ENCODE data around the gene CYB5B.

CYB5B gene

DNA sequence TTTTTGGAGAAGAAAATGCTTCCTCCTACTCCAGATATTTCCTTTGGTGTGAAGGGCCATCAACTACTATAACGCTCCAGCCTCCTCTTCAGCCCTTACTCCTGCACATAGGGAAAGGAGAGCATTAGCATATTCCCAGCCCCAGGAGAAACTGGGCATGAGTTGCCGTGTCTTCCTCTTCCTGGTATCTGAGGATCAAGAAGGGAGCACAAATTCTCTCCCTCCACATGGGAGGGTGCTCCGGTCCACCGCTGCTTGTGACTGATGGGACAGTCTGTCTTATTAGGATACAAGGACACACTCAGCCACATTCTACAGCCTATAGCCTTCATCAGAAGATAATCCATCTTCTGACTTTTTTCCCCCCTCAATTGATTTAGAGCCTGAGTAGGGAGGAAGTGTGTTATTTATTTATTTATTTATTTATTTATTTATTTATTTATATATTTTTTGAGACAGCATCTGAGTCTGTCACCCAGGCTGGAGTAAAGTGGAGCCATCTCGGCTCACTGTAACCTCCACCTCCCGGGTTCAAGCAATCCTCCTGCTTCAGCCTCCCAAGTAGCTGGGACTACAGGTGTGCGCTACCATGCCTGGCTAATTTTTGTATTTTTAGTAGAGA is 16.6 kb upstream of the CYB5B start:
- Histone ChIP-seq H3K9me3 (ENCODE audit: control insufficient read depth in 1 of 2, low read length in 2 of 2) (no peaks in the 10 kb centered on the region), H3K4me1 (ENCODE audit: control insufficient read depth in 1 of 2, insufficient read depth in 2 of 2, low read length in 2 of 2) (peaks cover 18 to 22% of the 10 kb centered on the region in 2 donors), H3K27me3 (ENCODE audit: control insufficient read depth in 1 of 2, insufficient read depth in 2 of 2, low read length in 2 of 2) (no peaks in the 10 kb centered on the region), H3K27ac (ENCODE audit: low read depth, low read length) (no peak overlapping the region), H3K36me3 (ENCODE audit: control insufficient read depth in 1 of 2, insufficient read depth in 2 of 2, low read length in 2 of 2) (no peaks in the 10 kb centered on the region), H3K9ac (ENCODE audit: low read depth in 1 of 2, low read length in 2 of 2) (no peak overlapping the region), H3K4me3 (ENCODE audit: low read depth in 1 of 2, low read length in 2 of 2) (no peak overlapping the region)

DNA sequence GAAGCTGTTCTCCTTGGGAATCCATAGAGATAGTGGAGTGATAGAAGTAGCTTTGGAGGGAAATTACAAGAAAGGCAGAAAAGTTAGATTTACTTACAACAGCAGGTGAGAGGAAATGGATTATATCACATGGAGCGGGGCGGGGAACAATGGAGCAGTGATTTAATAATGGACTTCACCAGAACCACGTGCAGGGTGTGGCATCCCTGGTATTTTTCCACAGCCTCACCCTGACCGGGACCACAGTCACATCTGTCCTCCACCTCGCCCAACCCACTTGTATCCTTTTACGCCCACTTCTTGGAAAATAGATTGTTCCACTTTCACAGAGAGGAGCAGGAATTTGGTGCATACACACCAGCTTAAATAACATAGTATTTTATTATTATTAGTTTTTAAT is 15.9 kb upstream of the CYB5B start:
- Histone ChIP-seq H3K27ac (ENCODE audit: low read depth, low read length) (no peak overlapping the region), H3K36me3 (ENCODE audit: control insufficient read depth in 1 of 2, insufficient read depth in 2 of 2, low read length in 2 of 2) (no peaks in the 10 kb centered on the region), H3K4me1 (ENCODE audit: control insufficient read depth in 1 of 2, insufficient read depth in 2 of 2, low read length in 2 of 2) (peaks cover 17 to 22% of the 10 kb centered on the region in 2 donors), H3K9me3 (ENCODE audit: control insufficient read depth in 1 of 2, low read length in 2 of 2) (no peaks in the 10 kb centered on the region), H3K4me3 (ENCODE audit: low read depth in 1 of 2, low read length in 2 of 2) (no peak overlapping the region), H3K27me3 (ENCODE audit: control insufficient read depth in 1 of 2, insufficient read depth in 2 of 2, low read length in 2 of 2) (no peaks in the 10 kb centered on the region), H3K9ac (ENCODE audit: low read depth in 1 of 2, low read length in 2 of 2) (no peak overlapping the region)

DNA sequence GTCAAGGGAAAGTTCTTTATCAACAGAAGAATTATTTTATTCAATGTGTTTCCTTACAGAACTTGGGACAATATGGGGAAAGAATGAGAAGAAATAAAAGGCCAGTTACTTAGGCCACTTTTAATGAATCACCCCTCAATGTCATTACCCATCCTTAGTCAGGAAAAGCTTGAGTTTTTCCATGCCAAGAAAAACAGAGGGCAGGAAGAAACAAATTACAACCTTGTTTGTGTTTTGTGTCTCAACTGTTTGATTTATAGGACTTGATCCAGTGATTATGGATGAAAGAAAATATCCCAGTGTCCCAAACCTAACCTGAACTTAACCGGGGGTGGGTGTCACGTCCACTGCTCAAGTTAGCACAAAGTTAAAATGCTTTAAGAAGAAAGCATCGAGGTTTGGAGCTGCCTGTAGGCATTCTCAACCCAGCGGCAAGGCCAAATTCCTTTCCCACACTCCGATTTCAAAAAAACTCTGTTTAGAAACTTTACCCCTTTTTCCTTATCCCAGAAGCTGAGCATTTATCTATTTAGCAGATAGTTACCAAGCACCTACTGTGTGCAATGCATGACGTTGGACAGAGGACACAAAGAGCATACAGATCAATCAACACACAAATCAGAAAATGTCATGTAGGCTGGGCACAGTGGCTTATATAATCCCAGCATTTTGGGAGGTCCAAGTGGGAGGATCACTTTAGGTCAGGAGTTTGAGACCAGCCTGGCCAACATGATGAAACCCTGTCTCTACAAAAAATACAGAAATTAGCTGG is 14.0 kb upstream of the CYB5B start:
- H3K27ac ChIP-seq (ENCODE audit: low read depth, low read length), result no peak overlapping the region
- no peaks in the 10 kb centered on the region for H3K9me3 ChIP-seq (ENCODE audit: control insufficient read depth in 1 of 2, low read length in 2 of 2)
- H3K27me3 ChIP-seq (ENCODE audit: control insufficient read depth in 1 of 2, insufficient read depth in 2 of 2, low read length in 2 of 2), result no peaks in the 10 kb centered on the region
- H3K4me1 ChIP-seq (ENCODE audit: control insufficient read depth in 1 of 2, insufficient read depth in 2 of 2, low read length in 2 of 2), result peaks cover 7 to 12% of the 10 kb centered on the region in 2 donors
- H3K36me3 ChIP-seq (ENCODE audit: control insufficient read depth in 1 of 2, insufficient read depth in 2 of 2, low read length in 2 of 2), result no peaks in the 10 kb centered on the region
- H3K4me3 ChIP-seq (ENCODE audit: low read depth in 1 of 2, low read length in 2 of 2), result no peak overlapping the region
- no peak overlapping the region for H3K9ac ChIP-seq (ENCODE audit: low read depth in 1 of 2, low read length in 2 of 2)

DNA sequence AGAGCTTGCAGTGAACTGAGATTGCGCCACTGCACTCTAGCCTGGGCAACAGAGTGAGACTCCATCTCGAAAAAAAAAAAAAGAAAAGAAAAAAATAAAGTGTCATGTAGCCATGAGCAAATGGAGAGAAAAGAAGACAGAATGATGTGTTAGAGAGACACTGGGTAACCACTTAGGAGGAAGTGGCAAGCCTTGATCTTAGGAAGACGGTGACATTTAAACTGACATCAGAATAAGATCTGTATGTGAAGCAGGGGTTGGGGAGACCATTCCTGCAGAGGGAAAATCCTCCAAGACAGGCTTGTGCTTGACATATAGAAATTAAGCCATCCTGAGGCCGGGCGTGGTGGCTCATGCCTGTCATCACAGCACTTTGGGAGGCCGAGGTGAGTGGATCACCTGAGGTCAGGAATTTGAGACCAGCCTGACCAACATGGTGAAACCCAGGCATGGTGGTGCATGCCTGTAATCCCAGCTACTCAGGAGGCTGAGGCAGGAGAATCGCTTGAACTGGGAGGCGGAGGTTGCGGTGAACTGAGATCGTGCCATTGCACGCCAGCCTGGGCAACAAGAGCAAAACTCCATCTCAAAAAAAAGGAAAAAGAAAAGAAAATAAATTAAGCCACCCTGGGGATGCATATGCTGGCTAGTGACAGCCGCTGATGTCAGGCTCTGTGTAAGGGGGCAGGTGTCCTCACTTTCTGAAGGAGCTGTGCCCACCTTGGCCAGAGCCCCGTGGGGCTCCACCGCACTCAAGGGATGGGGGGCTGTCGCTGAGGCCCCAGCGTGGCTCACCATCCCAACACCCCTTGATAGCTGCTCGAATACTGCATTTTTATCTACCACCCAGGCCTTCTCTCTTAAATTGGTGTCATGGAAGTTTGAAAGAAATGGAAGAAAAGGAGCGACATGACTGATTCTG is 13.1 kb upstream of the CYB5B start:
- no peak overlapping the region for H3K4me3 ChIP-seq (ENCODE audit: low read depth in 1 of 2, low read length in 2 of 2)
- H3K27ac ChIP-seq (ENCODE audit: low read depth, low read length), result no peak overlapping the region
- peaks cover 0 to 8% of the 10 kb centered on the region in 2 donors for H3K4me1 ChIP-seq (ENCODE audit: control insufficient read depth in 1 of 2, insufficient read depth in 2 of 2, low read length in 2 of 2)
- no peaks in the 10 kb centered on the region for H3K36me3 ChIP-seq (ENCODE audit: control insufficient read depth in 1 of 2, insufficient read depth in 2 of 2, low read length in 2 of 2)
- no peaks in the 10 kb centered on the region for H3K9me3 ChIP-seq (ENCODE audit: control insufficient read depth in 1 of 2, low read length in 2 of 2)
- H3K27me3 ChIP-seq (ENCODE audit: control insufficient read depth in 1 of 2, insufficient read depth in 2 of 2, low read length in 2 of 2), result no peaks in the 10 kb centered on the region
- no peak overlapping the region for H3K9ac ChIP-seq (ENCODE audit: low read depth in 1 of 2, low read length in 2 of 2)

DNA sequence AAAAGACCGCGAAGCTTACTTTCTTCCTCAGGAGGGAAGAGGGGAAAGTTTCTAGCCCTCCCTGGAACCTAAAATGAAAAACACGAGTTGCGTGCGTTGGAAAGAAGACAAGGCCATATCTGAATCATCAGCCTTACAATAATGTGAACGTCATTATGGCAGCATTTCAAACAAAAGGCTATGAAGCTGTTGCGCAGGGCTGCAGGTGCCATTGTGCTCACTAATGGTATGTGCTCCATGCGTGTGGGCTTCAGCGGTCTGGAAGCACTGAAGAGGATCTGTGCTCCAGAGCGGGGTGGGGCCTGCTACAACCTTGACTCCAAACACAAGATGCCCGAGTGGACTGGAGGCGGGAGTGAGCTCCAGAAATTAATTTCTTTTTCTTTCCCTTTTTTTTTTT is 12.1 kb upstream of the CYB5B start:
- Histone ChIP-seq H3K4me1 (ENCODE audit: control insufficient read depth in 1 of 2, insufficient read depth in 2 of 2, low read length in 2 of 2) (peaks cover 0 to 8% of the 10 kb centered on the region in 2 donors), H3K36me3 (ENCODE audit: control insufficient read depth in 1 of 2, insufficient read depth in 2 of 2, low read length in 2 of 2) (no peaks in the 10 kb centered on the region), H3K27ac (ENCODE audit: low read depth, low read length) (no peak overlapping the region), H3K27me3 (ENCODE audit: control insufficient read depth in 1 of 2, insufficient read depth in 2 of 2, low read length in 2 of 2) (no peaks in the 10 kb centered on the region), H3K4me3 (ENCODE audit: low read depth in 1 of 2, low read length in 2 of 2) (no peak overlapping the region), H3K9me3 (ENCODE audit: control insufficient read depth in 1 of 2, low read length in 2 of 2) (no peaks in the 10 kb centered on the region), H3K9ac (ENCODE audit: low read depth in 1 of 2, low read length in 2 of 2) (no peak overlapping the region)

DNA sequence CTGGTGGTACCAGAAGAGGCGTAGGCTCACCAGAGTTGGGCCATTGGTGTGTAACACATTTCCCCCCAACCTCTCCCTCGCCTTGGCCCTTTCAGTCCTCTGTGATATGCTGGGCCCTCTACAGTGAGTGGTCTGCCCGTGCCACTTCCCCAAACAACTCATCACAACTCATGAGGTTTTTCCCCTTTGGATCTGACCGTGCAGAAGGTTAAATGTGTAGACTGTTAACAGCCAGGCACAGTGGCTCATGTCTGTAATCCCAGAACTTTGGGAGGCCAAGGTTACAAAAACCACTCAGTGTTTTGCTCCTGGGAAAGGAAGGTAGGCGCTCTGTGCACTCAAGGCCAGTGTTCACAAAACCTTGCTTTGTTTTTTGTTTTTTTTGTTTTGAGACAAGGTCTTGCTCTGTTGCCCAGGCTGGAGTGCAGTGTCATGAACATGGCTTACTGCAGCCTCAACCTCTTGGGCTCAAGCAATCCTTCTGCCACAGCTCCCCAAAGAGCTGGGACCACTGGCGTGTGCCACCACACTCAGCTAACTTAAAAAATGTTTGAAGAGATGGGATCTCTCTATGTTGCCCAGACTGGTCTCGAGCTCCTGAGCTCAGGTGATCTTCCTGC is 11.3 kb upstream of the CYB5B start:
- Histone ChIP-seq H3K36me3 (ENCODE audit: control insufficient read depth in 1 of 2, insufficient read depth in 2 of 2, low read length in 2 of 2) (no peaks in the 10 kb centered on the region), H3K27ac (ENCODE audit: low read depth, low read length) (no peak overlapping the region), H3K9ac (ENCODE audit: low read depth in 1 of 2, low read length in 2 of 2) (no peak overlapping the region), H3K4me3 (ENCODE audit: low read depth in 1 of 2, low read length in 2 of 2) (no peak overlapping the region), H3K9me3 (ENCODE audit: control insufficient read depth in 1 of 2, low read length in 2 of 2) (no peaks in the 10 kb centered on the region), H3K4me1 (ENCODE audit: control insufficient read depth in 1 of 2, insufficient read depth in 2 of 2, low read length in 2 of 2) (peaks cover 0 to 15% of the 10 kb centered on the region in 2 donors), H3K27me3 (ENCODE audit: control insufficient read depth in 1 of 2, insufficient read depth in 2 of 2, low read length in 2 of 2) (no peaks in the 10 kb centered on the region)

DNA sequence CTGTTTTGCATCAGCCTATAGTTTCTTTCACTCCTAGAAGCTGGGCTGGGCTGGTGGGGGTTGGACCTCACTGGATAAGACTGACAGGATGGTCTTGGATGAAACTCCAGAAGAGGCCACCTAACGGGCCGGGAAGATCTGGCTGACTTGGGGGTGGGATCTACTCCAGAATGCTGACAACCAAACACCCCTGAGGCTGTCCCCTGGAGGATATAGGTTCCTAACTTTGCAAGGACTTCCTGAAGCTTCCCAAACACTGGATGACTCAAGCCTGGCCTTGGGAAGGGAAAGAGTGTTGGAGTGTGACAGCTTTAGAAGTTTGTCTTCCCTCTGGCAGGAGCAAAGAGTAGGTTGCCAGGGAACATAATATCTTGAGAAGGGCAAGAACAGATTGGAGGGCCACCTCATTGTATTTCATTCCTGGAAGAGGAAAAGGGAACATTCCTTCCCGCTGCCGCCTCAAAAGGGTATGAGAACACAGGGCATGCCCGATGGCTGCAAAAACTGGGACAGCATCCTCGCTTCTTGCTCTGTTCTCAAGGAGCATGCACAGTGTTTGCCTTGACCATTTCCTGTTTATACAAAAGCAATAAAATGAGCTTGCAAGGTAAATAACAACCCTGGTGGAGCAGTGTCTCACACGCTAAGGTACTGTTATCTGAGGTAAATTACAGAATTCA is 6.8 kb upstream of the CYB5B start:
- Histone ChIP-seq H3K4me1 (ENCODE audit: control insufficient read depth in 1 of 2, insufficient read depth in 2 of 2, low read length in 2 of 2) (peaks cover 0 to 13% of the 10 kb centered on the region in 2 donors), H3K36me3 (ENCODE audit: control insufficient read depth in 1 of 2, insufficient read depth in 2 of 2, low read length in 2 of 2) (no peaks in the 10 kb centered on the region), H3K9me3 (ENCODE audit: control insufficient read depth in 1 of 2, low read length in 2 of 2) (no peaks in the 10 kb centered on the region), H3K27ac (ENCODE audit: low read depth, low read length) (no peak overlapping the region), H3K27me3 (ENCODE audit: control insufficient read depth in 1 of 2, insufficient read depth in 2 of 2, low read length in 2 of 2) (no peaks in the 10 kb centered on the region), H3K9ac (ENCODE audit: low read depth in 1 of 2, low read length in 2 of 2) (no peak overlapping the region), H3K4me3 (ENCODE audit: low read depth in 1 of 2, low read length in 2 of 2) (peak overlapping the region in 1 of 2 donors; percentile 1)

DNA sequence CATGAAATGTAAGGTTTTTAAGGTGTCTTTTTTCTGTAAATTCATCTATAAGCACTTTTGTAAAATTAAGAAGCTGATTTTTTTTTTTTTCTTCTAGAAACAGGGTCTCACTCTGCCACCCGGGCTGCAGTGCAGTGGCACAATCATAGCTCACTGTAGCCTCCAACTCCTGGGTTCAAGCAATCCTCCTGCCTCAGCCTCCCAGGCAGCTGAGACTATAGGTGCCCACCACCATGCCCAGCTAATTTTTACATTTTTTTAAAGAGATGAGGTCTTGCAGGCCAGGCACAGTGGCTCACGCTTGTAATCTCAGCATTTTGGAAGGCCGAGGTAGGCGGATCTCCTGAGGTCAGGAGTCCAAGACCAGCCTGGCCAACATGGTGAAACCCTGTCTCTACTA is 4.5 kb upstream of the CYB5B start:
- Histone ChIP-seq H3K27ac (ENCODE audit: low read depth, low read length) (no peak overlapping the region), H3K36me3 (ENCODE audit: control insufficient read depth in 1 of 2, insufficient read depth in 2 of 2, low read length in 2 of 2) (no peaks in the 10 kb centered on the region), H3K9me3 (ENCODE audit: control insufficient read depth in 1 of 2, low read length in 2 of 2) (no peaks in the 10 kb centered on the region), H3K4me3 (ENCODE audit: low read depth in 1 of 2, low read length in 2 of 2) (no peak overlapping the region), H3K4me1 (ENCODE audit: control insufficient read depth in 1 of 2, insufficient read depth in 2 of 2, low read length in 2 of 2) (peaks cover under 1 to 12% of the 10 kb centered on the region in 2 donors), H3K27me3 (ENCODE audit: control insufficient read depth in 1 of 2, insufficient read depth in 2 of 2, low read length in 2 of 2) (no peaks in the 10 kb centered on the region), H3K9ac (ENCODE audit: low read depth in 1 of 2, low read length in 2 of 2) (no peak overlapping the region)

DNA sequence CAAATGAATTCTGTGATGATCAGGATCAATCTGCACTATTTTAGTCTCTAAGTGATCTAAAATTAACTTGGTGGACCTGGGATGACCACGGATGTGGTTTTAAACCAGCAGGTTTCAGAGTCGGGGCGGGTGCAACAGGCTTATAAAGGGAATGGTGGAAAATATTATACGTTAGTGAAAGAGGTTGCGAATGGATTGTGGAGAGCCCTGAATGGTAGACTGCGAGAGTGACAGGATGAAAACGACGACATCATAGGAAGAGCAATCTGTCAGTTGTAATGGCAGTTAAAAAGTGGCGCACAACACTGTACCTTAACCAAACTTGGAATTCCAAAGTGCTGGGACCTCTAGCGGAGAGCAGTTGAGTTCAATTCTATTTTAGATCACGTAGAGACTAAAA is 1.2 kb upstream of the CYB5B start:
- Histone ChIP-seq H3K4me3 (ENCODE audit: low read depth in 1 of 2, low read length in 2 of 2) (no peak overlapping the region), H3K4me1 (ENCODE audit: control insufficient read depth in 1 of 2, insufficient read depth in 2 of 2, low read length in 2 of 2) (peaks cover 1 to 4% of the 10 kb centered on the region in 2 donors), H3K27me3 (ENCODE audit: control insufficient read depth in 1 of 2, insufficient read depth in 2 of 2, low read length in 2 of 2) (no peaks in the 10 kb centered on the region), H3K9ac (ENCODE audit: low read depth in 1 of 2, low read length in 2 of 2) (no peak overlapping the region), H3K27ac (ENCODE audit: low read depth, low read length) (no peak overlapping the region), H3K9me3 (ENCODE audit: control insufficient read depth in 1 of 2, low read length in 2 of 2) (no peaks in the 10 kb centered on the region), H3K36me3 (ENCODE audit: control insufficient read depth in 1 of 2, insufficient read depth in 2 of 2, low read length in 2 of 2) (peaks cover 0 to 4% of the 10 kb centered on the region in 2 donors)
